ENCODE results near the gene FHOD3. TPM values are rescaled to one million over a fixed set of nuclear protein-coding genes. Genes with fewer than 3 reads are reported as not detected.

Gene FHOD3
- total and polyA plus RNA-seq, 2 of the 13 experiments (the other 11 are each of a cell fraction or from before 2014, with no cell fraction given), result 0.07 TPM; not detected in 1

DNA sequence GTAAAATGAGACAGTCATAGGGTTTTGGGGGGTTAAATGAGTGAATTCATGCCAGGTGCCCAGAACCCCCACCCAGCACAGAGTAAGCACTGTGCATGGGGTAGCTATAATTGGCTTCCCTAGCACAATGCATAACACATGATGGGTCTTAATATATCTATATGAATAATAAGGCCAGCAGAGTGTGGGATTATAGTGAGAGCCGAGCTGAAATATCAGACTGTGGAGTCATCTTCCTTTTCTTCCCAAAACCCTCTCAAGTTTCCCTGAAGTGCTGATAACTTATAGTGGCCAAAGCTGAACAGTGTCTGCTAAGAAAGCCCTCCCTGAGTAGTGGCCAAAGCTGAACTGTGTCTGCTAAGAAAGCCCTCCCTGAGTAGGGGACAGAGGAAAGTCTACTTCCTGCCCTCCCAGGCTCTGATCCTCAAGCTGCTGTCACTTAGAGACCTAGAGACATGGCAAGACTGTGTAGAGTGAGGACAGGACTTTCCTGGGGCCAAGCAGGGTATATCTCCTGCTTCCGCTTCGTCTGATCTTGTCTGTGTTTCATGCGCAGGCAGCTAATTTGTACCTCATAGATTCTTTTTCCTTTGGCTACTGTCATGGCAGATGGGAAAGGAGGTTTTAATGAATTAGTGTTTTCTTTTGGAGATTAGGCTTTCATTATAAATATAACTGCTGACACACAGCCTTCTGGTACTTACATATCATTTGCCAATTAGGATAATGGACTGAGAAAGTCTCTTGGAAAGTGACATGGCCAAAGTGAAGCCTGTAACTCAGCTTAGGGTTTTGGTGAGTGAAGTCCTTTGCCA lies 94.9 kb downstream of the FHOD3 start (continued):
- no peak for TF ChIP-seq HNRNPUL1 (IDR thresholded peaks at IDR 0.05; ENCODE audit: low read depth, low read length)

DNA sequence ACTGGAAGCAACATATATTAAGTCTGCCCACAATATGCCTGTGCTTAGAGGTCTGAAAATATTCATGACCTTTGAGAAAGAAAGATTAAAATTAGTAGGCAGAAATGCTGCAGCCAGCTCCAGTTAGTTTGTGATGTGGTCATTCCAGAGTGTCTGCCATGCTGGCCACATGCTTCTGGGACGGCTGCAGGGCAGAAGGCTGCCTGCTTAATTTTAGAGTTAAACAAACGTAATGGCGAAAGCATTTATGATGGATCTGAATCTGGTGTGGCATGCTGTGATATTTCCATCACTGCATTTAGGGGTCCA lies 95.4 kb downstream of the FHOD3 start:
- no peak overlapping the region for H3K27ac ChIP-seq (ENCODE audit: extremely low read length, insufficient read depth, low read length)
- H3K4me3 ChIP-seq (replicated peaks in 1 of 3; ENCODE audit: insufficient read depth in 1 of 3, low read depth in 2 of 3, low read length in 3 of 3), result no peak overlapping the region
- ATAC-seq (no peak), DNase-seq (ENCODE audit: low spot score) (no peak), FAIRE-seq (no peak)
- POLR2A ChIA-PET, result no interaction called here
- intact Hi-C loops (cut with micrococcal nuclease; ENCODE audit: unreplicated experiment) (no loop called here), in situ Hi-C loops (cut with HindIII; ENCODE audit: extremely low pct_ligation_motif_present, low pct_unique_long_range_greater_than_20kb) (no loop called here)
- no peak overlapping the region for H2AFZ ChIP-seq (ENCODE audit: low read length)
- H3K79me2 ChIP-seq (ENCODE audit: insufficient read depth, low read length), result no peaks in the 10 kb centered on the region
- BruUV-seq (replicated peaks), result no TSS peak
- no peaks in the 10 kb centered on the region for H4K20me1 ChIP-seq (ENCODE audit: insufficient read depth, low read length)
- no peaks in the 10 kb centered on the region for H3K27me3 ChIP-seq (ENCODE audit: control insufficient read depth in 1 of 2, insufficient read depth in 2 of 2, low read length in 2 of 2)
- no peak overlapping the region for H3K4me2 ChIP-seq (ENCODE audit: low read depth, low read length)
- CTCF ChIA-PET (ENCODE audit: low intra/inter-chr PET ratio, low total read pairs), result no interaction called here
- WGBS (ENCODE audit: low lambda C conversion rate), result 16% methylated on average over 3 of the region's 3 CpGs
- H3K9me3 ChIP-seq (ENCODE audit: low read length), result peaks cover 16% of the 10 kb centered on the region
- no peaks in the 10 kb centered on the region for H3K36me3 ChIP-seq (replicated peaks in 1 of 2; ENCODE audit: control insufficient read depth in 1 of 2, insufficient read depth in 2 of 2, low read length in 2 of 2)
- no peak overlapping the region for H3K9ac ChIP-seq (ENCODE audit: insufficient read depth, low read depth, low read length)
- H3K4me1 ChIP-seq (ENCODE audit: insufficient read depth, low read length), result no peaks in the 10 kb centered on the region
- TF ChIP-seq ZNF747 (CRISPR knock-in tag; IDR thresholded peaks at IDR 0.05; ENCODE audit: borderline replicate concordance), result no peak
- no peak for TF ChIP-seq ARHGAP35 (CRISPR knock-in tag; IDR thresholded peaks at IDR 0.05; ENCODE audit: borderline replicate concordance)
- no peak for TF ChIP-seq HNF4G (IDR thresholded peaks at IDR 0.05; ENCODE audit: borderline replicate concordance, low read depth, low read length)
- no peak for TF ChIP-seq HNF4G (CRISPR knock-in tag; IDR thresholded peaks at IDR 0.05; ENCODE audit: borderline replicate concordance, low read depth)
- TF ChIP-seq YY1 (IDR thresholded peaks at IDR 0.05; ENCODE audit: insufficient read depth, insufficient replicate concordance, low read depth, low read length), result no peak
- TF ChIP-seq CCAR2 (optimal IDR thresholded peaks at IDR 0.05; ENCODE audit: low read depth, low read length), result no peak
- TF ChIP-seq ZNF235 (CRISPR knock-in tag; IDR thresholded peaks at IDR 0.05; ENCODE audit: borderline replicate concordance), result no peak
- TF ChIP-seq ERF (CRISPR knock-in tag; IDR thresholded peaks at IDR 0.05), result no peak
- no peak for TF ChIP-seq ZNF547 (CRISPR knock-in tag; IDR thresholded peaks at IDR 0.05)
- TF ChIP-seq, protein P1, sequence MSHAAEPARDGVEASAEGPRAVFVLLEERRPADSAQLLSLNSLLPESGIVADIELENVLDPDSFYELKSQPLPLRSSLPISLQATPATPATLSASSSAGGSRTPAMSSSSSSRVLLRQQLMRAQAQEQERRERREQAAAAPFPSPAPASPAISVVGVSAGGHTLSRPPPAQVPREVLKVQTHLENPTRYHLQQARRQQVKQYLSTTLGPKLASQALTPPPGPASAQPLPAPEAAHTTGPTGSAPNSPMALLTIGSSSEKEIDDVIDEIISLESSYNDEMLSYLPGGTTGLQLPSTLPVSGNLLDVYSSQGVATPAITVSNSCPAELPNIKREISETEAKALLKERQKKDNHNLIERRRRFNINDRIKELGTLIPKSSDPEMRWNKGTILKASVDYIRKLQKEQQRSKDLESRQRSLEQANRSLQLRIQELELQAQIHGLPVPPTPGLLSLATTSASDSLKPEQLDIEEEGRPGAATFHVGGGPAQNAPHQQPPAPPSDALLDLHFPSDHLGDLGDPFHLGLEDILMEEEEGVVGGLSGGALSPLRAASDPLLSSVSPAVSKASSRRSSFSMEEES (CRISPR knock-in tag; IDR thresholded peaks at IDR 0.05), result no peak
- no peak for TF ChIP-seq SUZ12 (IDR thresholded peaks at IDR 0.05; ENCODE audit: low read depth, low read length)
- no peak for TF ChIP-seq ZNF34 (CRISPR knock-in tag; IDR thresholded peaks at IDR 0.05; ENCODE audit: borderline replicate concordance)
- TF ChIP-seq NRL (CRISPR knock-in tag; IDR thresholded peaks at IDR 0.05; ENCODE audit: borderline replicate concordance), result no peak
- TF ChIP-seq, protein P2, sequence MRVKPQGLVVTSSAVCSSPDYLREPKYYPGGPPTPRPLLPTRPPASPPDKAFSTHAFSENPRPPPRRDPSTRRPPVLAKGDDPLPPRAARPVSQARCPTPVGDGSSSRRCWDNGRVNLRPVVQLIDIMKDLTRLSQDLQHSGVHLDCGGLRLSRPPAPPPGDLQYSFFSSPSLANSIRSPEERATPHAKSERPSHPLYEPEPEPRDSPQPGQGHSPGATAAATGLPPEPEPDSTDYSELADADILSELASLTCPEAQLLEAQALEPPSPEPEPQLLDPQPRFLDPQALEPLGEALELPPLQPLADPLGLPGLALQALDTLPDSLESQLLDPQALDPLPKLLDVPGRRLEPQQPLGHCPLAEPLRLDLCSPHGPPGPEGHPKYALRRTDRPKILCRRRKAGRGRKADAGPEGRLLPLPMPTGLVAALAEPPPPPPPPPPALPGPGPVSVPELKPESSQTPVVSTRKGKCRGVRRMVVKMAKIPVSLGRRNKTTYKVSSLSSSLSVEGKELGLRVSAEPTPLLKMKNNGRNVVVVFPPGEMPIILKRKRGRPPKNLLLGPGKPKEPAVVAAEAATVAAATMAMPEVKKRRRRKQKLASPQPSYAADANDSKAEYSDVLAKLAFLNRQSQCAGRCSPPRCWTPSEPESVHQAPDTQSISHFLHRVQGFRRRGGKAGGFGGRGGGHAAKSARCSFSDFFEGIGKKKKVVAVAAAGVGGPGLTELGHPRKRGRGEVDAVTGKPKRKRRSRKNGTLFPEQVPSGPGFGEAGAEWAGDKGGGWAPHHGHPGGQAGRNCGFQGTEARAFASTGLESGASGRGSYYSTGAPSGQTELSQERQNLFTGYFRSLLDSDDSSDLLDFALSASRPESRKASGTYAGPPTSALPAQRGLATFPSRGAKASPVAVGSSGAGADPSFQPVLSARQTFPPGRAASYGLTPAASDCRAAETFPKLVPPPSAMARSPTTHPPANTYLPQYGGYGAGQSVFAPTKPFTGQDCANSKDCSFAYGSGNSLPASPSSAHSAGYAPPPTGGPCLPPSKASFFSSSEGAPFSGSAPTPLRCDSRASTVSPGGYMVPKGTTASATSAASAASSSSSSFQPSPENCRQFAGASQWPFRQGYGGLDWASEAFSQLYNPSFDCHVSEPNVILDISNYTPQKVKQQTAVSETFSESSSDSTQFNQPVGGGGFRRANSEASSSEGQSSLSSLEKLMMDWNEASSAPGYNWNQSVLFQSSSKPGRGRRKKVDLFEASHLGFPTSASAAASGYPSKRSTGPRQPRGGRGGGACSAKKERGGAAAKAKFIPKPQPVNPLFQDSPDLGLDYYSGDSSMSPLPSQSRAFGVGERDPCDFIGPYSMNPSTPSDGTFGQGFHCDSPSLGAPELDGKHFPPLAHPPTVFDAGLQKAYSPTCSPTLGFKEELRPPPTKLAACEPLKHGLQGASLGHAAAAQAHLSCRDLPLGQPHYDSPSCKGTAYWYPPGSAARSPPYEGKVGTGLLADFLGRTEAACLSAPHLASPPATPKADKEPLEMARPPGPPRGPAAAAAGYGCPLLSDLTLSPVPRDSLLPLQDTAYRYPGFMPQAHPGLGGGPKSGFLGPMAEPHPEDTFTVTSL (CRISPR knock-in tag; IDR thresholded peaks at IDR 0.05; ENCODE audit: borderline replicate concordance), result no peak
- no peak for TF ChIP-seq ZNF180 (CRISPR knock-in tag; IDR thresholded peaks at IDR 0.05; ENCODE audit: borderline replicate concordance, low read depth)
- no peak for TF ChIP-seq ZNF24 (IDR thresholded peaks at IDR 0.05)

Data from HepG2 (cell line).